ENCODE measurements around the gene IFITM1.

Gene IFITM1

GRCh38 chr11:276219-276618 lies 37.6 kb upstream of the IFITM1 start:
- H3K4me3 ChIP-seq (ENCODE audit: low read depth, low read length) = no peak overlapping the region
- H3K79me2 ChIP-seq (ENCODE audit: control insufficient read depth, insufficient read depth, low read length, unreplicated experiment) = no peaks in the 10 kb centered on the region
- H2AFZ ChIP-seq (ENCODE audit: low read length, unreplicated experiment) = no peak overlapping the region
- H3K36me3 ChIP-seq (ENCODE audit: insufficient read depth, low read length) = no peaks in the 10 kb centered on the region
- H3K27ac ChIP-seq (ENCODE audit: low read depth, low read length) = no peak overlapping the region
- no peaks in the 10 kb centered on the region for H3K4me1 ChIP-seq (ENCODE audit: control insufficient read depth, insufficient read depth, low read length, unreplicated experiment)
- H3K27me3 ChIP-seq (ENCODE audit: insufficient read depth, low read length) = peaks cover 64% of the 10 kb centered on the region

- Histone ChIP-seq H3K4me1 (ENCODE audit: control insufficient read depth, insufficient read depth, low read length, unreplicated experiment) (no peaks in the 10 kb centered on the region), H3K79me2 (ENCODE audit: control insufficient read depth, insufficient read depth, low read length, unreplicated experiment) (no peaks in the 10 kb centered on the region), H2AFZ (ENCODE audit: low read length, unreplicated experiment) (no peak within 1 kb of the TSS), H3K27ac (ENCODE audit: low read depth, low read length) (no peak within 1 kb of the TSS), H3K4me3 (ENCODE audit: low read depth, low read length) (no peak within 1 kb of the TSS), H3K27me3 (ENCODE audit: insufficient read depth, low read length) (peaks cover 83% of the 10 kb centered on the region), H3K36me3 (ENCODE audit: insufficient read depth, low read length) (no peaks in the 10 kb centered on the region)
These were observed 35.6 kb upstream of the IFITM1 start, which contains the start of gene NLRP6 for GRCh38 chr11:278001-278951. Gene NLRP6 (plus strand): TSS chr11:278407. CDS start chr11:278570, 163 bp downstream.

- Histone ChIP-seq H3K79me2 (ENCODE audit: control insufficient read depth, insufficient read depth, low read length, unreplicated experiment) (no peaks in the 10 kb centered on the region), H3K27ac (ENCODE audit: low read depth, low read length) (no peak overlapping the region), H3K4me1 (ENCODE audit: control insufficient read depth, insufficient read depth, low read length, unreplicated experiment) (no peaks in the 10 kb centered on the region), H2AFZ (ENCODE audit: low read length, unreplicated experiment) (no peak overlapping the region), H3K36me3 (ENCODE audit: insufficient read depth, low read length) (no peaks in the 10 kb centered on the region), H3K27me3 (ENCODE audit: insufficient read depth, low read length) (peaks cover 86% of the 10 kb centered on the region), H3K4me3 (ENCODE audit: low read depth, low read length) (no peak overlapping the region)
These were observed 34.5 kb upstream of the IFITM1 start for GRCh38 chr11:279040-279965.

GRCh38 chr11:279966-280705 lies 33.7 kb upstream of the IFITM1 start:
- Histone ChIP-seq H3K79me2 (ENCODE audit: control insufficient read depth, insufficient read depth, low read length, unreplicated experiment) (no peaks in the 10 kb centered on the region), H3K4me1 (ENCODE audit: control insufficient read depth, insufficient read depth, low read length, unreplicated experiment) (no peaks in the 10 kb centered on the region), H2AFZ (ENCODE audit: low read length, unreplicated experiment) (no peak overlapping the region), H3K36me3 (ENCODE audit: insufficient read depth, low read length) (no peaks in the 10 kb centered on the region), H3K27me3 (ENCODE audit: insufficient read depth, low read length) (peaks cover 80% of the 10 kb centered on the region), H3K4me3 (ENCODE audit: low read depth, low read length) (no peak overlapping the region), H3K27ac (ENCODE audit: low read depth, low read length) (no peak overlapping the region)

GRCh38 chr11:280706-281485 lies 32.9 kb upstream of the IFITM1 start:
- H3K27ac ChIP-seq (ENCODE audit: low read depth, low read length) = no peak overlapping the region

GRCh38 chr11:281486-282161 lies 32.2 kb upstream of the IFITM1 start:
- Histone ChIP-seq H3K4me3 (ENCODE audit: low read depth, low read length) (no peak overlapping the region), H3K27me3 (ENCODE audit: insufficient read depth, low read length) (peaks cover 68% of the 10 kb centered on the region), H3K27ac (ENCODE audit: low read depth, low read length) (no peak overlapping the region), H3K4me1 (ENCODE audit: control insufficient read depth, insufficient read depth, low read length, unreplicated experiment) (no peaks in the 10 kb centered on the region), H3K79me2 (ENCODE audit: control insufficient read depth, insufficient read depth, low read length, unreplicated experiment) (no peaks in the 10 kb centered on the region), H2AFZ (ENCODE audit: low read length, unreplicated experiment) (no peak overlapping the region), H3K36me3 (ENCODE audit: insufficient read depth, low read length) (no peaks in the 10 kb centered on the region)

More at GRCh38 chr11:280706-281485, 32.9 kb upstream of the IFITM1 start:
- Histone ChIP-seq H3K36me3 (ENCODE audit: insufficient read depth, low read length) (no peaks in the 10 kb centered on the region), H3K27me3 (ENCODE audit: insufficient read depth, low read length) (peaks cover 75% of the 10 kb centered on the region), H2AFZ (ENCODE audit: low read length, unreplicated experiment) (no peak overlapping the region), H3K79me2 (ENCODE audit: control insufficient read depth, insufficient read depth, low read length, unreplicated experiment) (no peaks in the 10 kb centered on the region), H3K4me1 (ENCODE audit: control insufficient read depth, insufficient read depth, low read length, unreplicated experiment) (no peaks in the 10 kb centered on the region), H3K4me3 (ENCODE audit: low read depth, low read length) (no peak overlapping the region)

- H3K27me3 ChIP-seq (ENCODE audit: insufficient read depth, low read length) = peaks cover 65% of the 10 kb centered on the region
These were observed 31.7 kb upstream of the IFITM1 start for GRCh38 chr11:282171-282570.

GRCh38 chr11:282630-283360 lies 31.0 kb upstream of the IFITM1 start:
- no peaks in the 10 kb centered on the region for H3K4me1 ChIP-seq (ENCODE audit: control insufficient read depth, insufficient read depth, low read length, unreplicated experiment)
- peaks cover 62% of the 10 kb centered on the region for H3K27me3 ChIP-seq (ENCODE audit: insufficient read depth, low read length)
- no peaks in the 10 kb centered on the region for H3K79me2 ChIP-seq (ENCODE audit: control insufficient read depth, insufficient read depth, low read length, unreplicated experiment)
- no peaks in the 10 kb centered on the region for H3K36me3 ChIP-seq (ENCODE audit: insufficient read depth, low read length)
- H3K4me3 ChIP-seq (ENCODE audit: low read depth, low read length) = no peak overlapping the region
- H3K27ac ChIP-seq (ENCODE audit: low read depth, low read length) = no peak overlapping the region
- H2AFZ ChIP-seq (ENCODE audit: low read length, unreplicated experiment) = no peak overlapping the region

More at GRCh38 chr11:282171-282570, 31.7 kb upstream of the IFITM1 start:
- Histone ChIP-seq H3K27ac (ENCODE audit: low read depth, low read length) (no peak overlapping the region), H3K4me3 (ENCODE audit: low read depth, low read length) (no peak overlapping the region), H2AFZ (ENCODE audit: low read length, unreplicated experiment) (no peak overlapping the region), H3K79me2 (ENCODE audit: control insufficient read depth, insufficient read depth, low read length, unreplicated experiment) (no peaks in the 10 kb centered on the region), H3K4me1 (ENCODE audit: control insufficient read depth, insufficient read depth, low read length, unreplicated experiment) (no peaks in the 10 kb centered on the region), H3K36me3 (ENCODE audit: insufficient read depth, low read length) (no peaks in the 10 kb centered on the region)

Data from ACC112 (cell line).